NB4 (cell line): ENCODE results near the gene SIVA1.

Experiments
- DNase-seq: peaks from one replicate; pipeline ENCODE4 v3.0.0; 2010; ENCODE audit warnings: low read depth
- H3K4me3 ChIP-seq: one replicate; pipeline ENCODE4 v1.5.1; 2011; ENCODE audit warnings: mild to moderate bottlenecking, low read depth, low read length, moderate library complexity
- MAX ChIP-seq: IDR thresholded peaks from 2 replicates; pipeline ENCODE4 v1.6.1; 2011; ENCODE audit warnings: low read depth, low read length
- MYC ChIP-seq: IDR thresholded peaks from 2 replicates; pipeline ENCODE4 v1.6.1; 2011; ENCODE audit warnings: low read depth, low read length
- POLR2A ChIP-seq: IDR thresholded peaks from 2 replicates; pipeline ENCODE4 v1.6.1; 2011; ENCODE audit warnings: mild to moderate bottlenecking; ENCODE audit not compliant: insufficient read length; ENCODE audit errors: extremely low read depth
- TF ChIP-seq, protein P1 (sequence below): IDR thresholded peaks from one replicate; pipeline ENCODE4 v1.5.1; 2012; ENCODE audit warnings: low read depth, low read length

Gene SIVA1

DNA sequence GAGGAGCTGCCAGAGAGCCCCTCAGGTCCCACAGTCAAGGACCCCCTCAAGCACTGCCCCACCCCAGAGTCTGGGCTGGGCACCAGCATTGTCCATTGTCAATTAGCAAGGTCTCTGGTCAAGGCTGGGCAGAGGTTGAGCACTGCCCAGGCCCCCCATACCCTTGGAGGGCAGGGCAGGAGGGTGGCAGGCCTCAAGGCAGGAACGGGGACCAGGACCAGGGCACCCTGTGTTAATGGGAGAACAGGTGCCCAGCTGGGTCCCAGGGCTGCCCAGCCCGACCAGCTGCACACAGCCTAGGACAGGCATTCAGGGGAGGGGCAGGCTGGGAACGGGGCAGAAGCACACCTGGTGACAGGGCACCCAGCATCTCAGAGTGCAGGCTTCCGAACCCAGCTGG is 18.4 kb downstream of the SIVA1 start:
- DNase-seq: no peak
- no peak for TF ChIP-seq MYC
- TF ChIP-seq POLR2A: no peak
- TF ChIP-seq MAX: no peak
- TF ChIP-seq, protein P1, sequence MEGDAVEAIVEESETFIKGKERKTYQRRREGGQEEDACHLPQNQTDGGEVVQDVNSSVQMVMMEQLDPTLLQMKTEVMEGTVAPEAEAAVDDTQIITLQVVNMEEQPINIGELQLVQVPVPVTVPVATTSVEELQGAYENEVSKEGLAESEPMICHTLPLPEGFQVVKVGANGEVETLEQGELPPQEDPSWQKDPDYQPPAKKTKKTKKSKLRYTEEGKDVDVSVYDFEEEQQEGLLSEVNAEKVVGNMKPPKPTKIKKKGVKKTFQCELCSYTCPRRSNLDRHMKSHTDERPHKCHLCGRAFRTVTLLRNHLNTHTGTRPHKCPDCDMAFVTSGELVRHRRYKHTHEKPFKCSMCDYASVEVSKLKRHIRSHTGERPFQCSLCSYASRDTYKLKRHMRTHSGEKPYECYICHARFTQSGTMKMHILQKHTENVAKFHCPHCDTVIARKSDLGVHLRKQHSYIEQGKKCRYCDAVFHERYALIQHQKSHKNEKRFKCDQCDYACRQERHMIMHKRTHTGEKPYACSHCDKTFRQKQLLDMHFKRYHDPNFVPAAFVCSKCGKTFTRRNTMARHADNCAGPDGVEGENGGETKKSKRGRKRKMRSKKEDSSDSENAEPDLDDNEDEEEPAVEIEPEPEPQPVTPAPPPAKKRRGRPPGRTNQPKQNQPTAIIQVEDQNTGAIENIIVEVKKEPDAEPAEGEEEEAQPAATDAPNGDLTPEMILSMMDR: no peak
- no peak overlapping the region for H3K4me3 ChIP-seq

DNA sequence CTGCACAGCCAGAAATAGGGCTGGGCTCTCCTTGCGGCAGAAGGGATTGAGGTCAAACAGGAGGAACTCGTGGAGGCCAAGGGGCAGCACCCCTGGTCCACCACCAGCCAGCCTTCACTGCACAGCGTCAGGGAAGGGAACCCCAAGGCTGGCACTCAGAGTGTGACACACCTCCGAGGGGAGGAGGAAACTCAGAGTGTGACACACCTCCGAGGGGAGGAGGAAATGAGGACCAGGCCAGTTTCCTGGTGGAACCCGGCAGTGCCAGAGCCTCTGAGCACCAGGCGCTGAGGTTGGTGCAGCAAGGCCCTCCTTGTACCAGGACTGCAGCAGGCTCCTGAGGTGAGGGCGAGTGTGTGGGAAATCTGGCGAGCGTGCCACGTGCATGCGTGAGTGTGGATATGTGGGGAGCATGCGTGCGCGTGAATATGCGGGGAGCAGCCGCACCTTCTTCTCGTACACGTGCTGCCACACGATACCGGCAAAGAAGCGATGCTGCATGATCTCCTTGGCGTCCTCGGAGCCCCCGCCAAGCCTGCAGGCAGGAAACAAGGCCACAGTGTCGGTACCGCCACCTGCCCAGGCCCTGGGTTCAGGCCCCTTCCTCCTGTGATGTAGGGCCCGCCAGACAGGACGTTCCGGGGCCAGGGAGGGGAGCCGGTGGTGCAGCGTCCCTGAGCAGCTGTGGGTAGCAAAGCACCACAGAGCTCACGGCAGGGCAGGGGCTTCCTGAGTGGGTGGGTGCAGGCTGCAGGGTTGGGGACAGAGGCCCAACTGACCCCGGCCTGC is 19.2 kb downstream of the SIVA1 start:
- H3K4me3 ChIP-seq: no peak overlapping the region
- no peak for DNase-seq
- TF ChIP-seq MAX (no peak), MYC (no peak), POLR2A (no peak)
- TF ChIP-seq, protein P1: no peak

GRCh38 chr14:104772707-104773504 is 20.0 kb downstream of the SIVA1 start:
- TF ChIP-seq POLR2A (no peak), MAX (no peak), MYC (no peak)
- TF ChIP-seq, protein P1: no peak
- DNase-seq: no peak
- H3K4me3 ChIP-seq: no peak overlapping the region

GRCh38 chr14:104773505-104774452 is 20.8 kb downstream of the SIVA1 start:
- DNase-seq: no peak
- no peak overlapping the region for H3K4me3 ChIP-seq
- TF ChIP-seq, protein P1: no peak
- TF ChIP-seq MYC: no peak
- TF ChIP-seq MAX: no peak
- TF ChIP-seq POLR2A: no peak

DNA sequence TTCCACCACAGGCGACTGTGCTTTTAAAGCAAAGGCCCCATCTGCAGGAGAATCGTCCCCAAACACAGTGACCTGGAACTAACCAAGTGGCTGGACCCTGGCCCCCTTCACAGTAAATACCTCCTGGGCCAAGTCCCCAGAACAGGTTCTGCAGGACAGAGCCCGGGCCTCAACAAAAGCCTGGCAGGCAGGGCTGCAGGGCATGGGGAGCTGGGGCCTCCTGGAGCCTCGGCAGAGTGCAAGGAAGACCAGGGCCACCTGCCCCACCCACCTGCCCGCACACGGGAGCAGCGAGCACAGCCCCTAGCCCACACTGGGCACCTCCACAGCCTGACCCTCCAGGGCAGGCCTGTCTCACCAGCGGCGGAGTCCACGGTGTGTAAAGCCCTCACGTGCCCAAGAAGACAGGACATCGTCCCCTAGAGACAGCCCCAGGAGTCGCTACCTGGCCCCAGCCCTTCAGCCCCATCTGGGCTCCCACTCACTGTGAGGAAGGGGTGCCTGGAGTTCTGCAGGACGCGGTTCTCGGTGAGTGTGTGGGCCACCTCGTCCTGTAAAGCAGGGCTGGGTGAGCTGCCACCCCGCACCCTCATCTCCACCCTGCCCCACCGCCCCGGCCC is 21.6 kb downstream of the SIVA1 start:
- no peak for TF ChIP-seq POLR2A
- TF ChIP-seq MAX: no peak
- no peak for TF ChIP-seq MYC
- TF ChIP-seq, protein P1: no peak
- DNase-seq: no peak

More for the DNA sequence above, 21.6 kb downstream of the SIVA1 start:
- no peak overlapping the region for H3K4me3 ChIP-seq
